ENCODE data around the gene DKK3. TPM values are rescaled to one million over a fixed set of nuclear protein-coding genes. Genes with fewer than 3 reads are reported as not detected.

DKK3 gene
- total RNA-seq, 6 experiments from 2014 or later, result 3.0 to 16.9 (median 5.5) TPM

GRCh38 chr11:11937957-11938356, 70.5 kb downstream of the DKK3 start:
- H3K36me3 ChIP-seq, result peaks cover 0 to 31% (median 9%) of the 10 kb centered on the region in 4 donors
- WGBS (ENCODE audit: insufficient coverage, low coverage, low lambda C conversion rate, missing lambda C conversion rate), result 79% methylated on average over 1 of the region's 1 CpG
- H3K4me1 ChIP-seq, result peaks cover 0 to 12% (median 0%) of the 10 kb centered on the region in 4 donors
- ATAC-seq, result peak in 2 of 4 donors; percentile 46 to 84
- intact Hi-C loops (cut with DNase I), result loop anchor here (10.0 kb wide), 2 partner anchors 107 to 347 kb away; no protein-coding TSS in a partner anchor
- no peak for TF ChIP-seq CTCF (IDR thresholded peaks at IDR 0.05)
- no peak for TF ChIP-seq POLR2A (IDR thresholded peaks at IDR 0.05)
- H3K9me3 ChIP-seq, result no peaks in the 10 kb centered on the region
- H3K27ac ChIP-seq, result peak overlapping the region in 1 of 3 donors; percentile 12
- no peak overlapping the region for H3K4me3 ChIP-seq
- DNase-seq, result no peak
- no peaks in the 10 kb centered on the region for H3K27me3 ChIP-seq

- intact Hi-C loops (cut with DNase I), result loop anchor here (10.0 kb wide), 2 partner anchors 107 to 347 kb away; no protein-coding TSS in a partner anchor
- Histone ChIP-seq H3K9me3 (no peaks in the 10 kb centered on the region), H3K36me3 (peaks cover 0 to 32% (median 6%) of the 10 kb centered on the region in 4 donors), H3K27ac (peak overlapping the region in 1 of 3 donors; percentile 12), H3K27me3 (no peaks in the 10 kb centered on the region), H3K4me1 (peaks cover 0 to 12% (median 0%) of the 10 kb centered on the region in 4 donors), H3K4me3 (no peak overlapping the region)
- DNase-seq (no peak), ATAC-seq (no peak)
- no peak for TF ChIP-seq CTCF (IDR thresholded peaks at IDR 0.05)
- TF ChIP-seq POLR2A (IDR thresholded peaks at IDR 0.05), result no peak
- WGBS (ENCODE audit: insufficient coverage, low coverage, low lambda C conversion rate, missing lambda C conversion rate), result 79% methylated on average over 3 of the region's 3 CpGs
Observed at GRCh38 chr11:11937433-11937832, 71.0 kb downstream of the DKK3 start.

- Histone ChIP-seq H3K27ac (no peak overlapping the region), H3K27me3 (no peaks in the 10 kb centered on the region), H3K4me3 (no peak overlapping the region), H3K4me1 (peaks cover 0 to 12% (median 0%) of the 10 kb centered on the region in 4 donors), H3K36me3 (peaks cover 0 to 25% (median 4%) of the 10 kb centered on the region in 4 donors), H3K9me3 (no peaks in the 10 kb centered on the region)
- ATAC-seq (no peak), DNase-seq (no peak)
- TF ChIP-seq POLR2A (IDR thresholded peaks at IDR 0.05) (no peak), CTCF (IDR thresholded peaks at IDR 0.05) (no peak)
- intact Hi-C loops (cut with DNase I), result loop anchor here (10.0 kb wide), 2 partner anchors 109 to 349 kb away; no protein-coding TSS in a partner anchor
- 100% methylated on average over 2 of the region's 2 CpGs for WGBS (ENCODE audit: insufficient coverage, low coverage, low lambda C conversion rate, missing lambda C conversion rate)
Observed at GRCh38 chr11:11935536-11935935, 72.9 kb downstream of the DKK3 start.

- WGBS (ENCODE audit: insufficient coverage, low coverage, low lambda C conversion rate, missing lambda C conversion rate), result 49% methylated on average over 5 of the region's 5 CpGs
- DNase-seq, result peak in 1 of 3 donors; percentile 49
- H3K4me3 ChIP-seq, result no peak overlapping the region
- intact Hi-C loops (cut with DNase I), result loop anchor here (10.0 kb wide), 2 partner anchors 113 to 353 kb away; no protein-coding TSS in a partner anchor
- peak; percentile 96 to 100 (median 98) for ATAC-seq
- H3K36me3 ChIP-seq, result peaks cover 0 to 19% (median 9%) of the 10 kb centered on the region in 4 donors
- H3K4me1 ChIP-seq, result no peaks in the 10 kb centered on the region
- H3K27me3 ChIP-seq, result no peaks in the 10 kb centered on the region
- TF ChIP-seq CTCF (IDR thresholded peaks at IDR 0.05), result peak; percentile 58 to 84 (median 72)
- no peak for TF ChIP-seq POLR2A (IDR thresholded peaks at IDR 0.05)
- H3K27ac ChIP-seq, result no peak overlapping the region
- H3K9me3 ChIP-seq, result no peaks in the 10 kb centered on the region
Observed at GRCh38 chr11:11931461-11932055, 76.9 kb downstream of the DKK3 start.

Data from right lobe of liver (tissue), 6 donors.